Naive thymus-derived CD8-positive, alpha-beta T cell (primary cell): ENCODE results near the gene TXNRD1. TPM values are rescaled to one million over a fixed set of nuclear protein-coding genes. Genes with fewer than 3 reads are reported as not detected.
"Not testable (repeated sequence)": the region's sequence is repeated elsewhere in the genome, so short reads cannot be mapped to it uniquely, and the experiment has no call there.

ENCODE experiments used
- ATAC-seq, 2 donors: fragments of 150-1000 bp; cut with Tn5 transposase in 1 of 2; sonication (Bioruptor Pico), chemical (Tn5 transposase) in 1 of 2; 1 replicate in 1 of 2; 2 replicates in 1 of 2; pipeline ENCODE4 v1.10.0; 2021; ENCODE audit warnings: mild to moderate bottlenecking in 2 of 2, moderate library complexity in 2 of 2
- POLR2A ChIA-PET: fragments of 350-600 bp; sonication (Branson Sonifier 250); formaldehyde crosslinking; loops from one replicate; lab custom pipeline; 2021; ENCODE audit warnings: antibody characterized with exemption; lab: Charles Lee
- DNase-seq, 10 donors: peaks; one replicate each; pipeline versions ENCODE4 v3.0.0 to v3.0.0-alpha.2; 2020 to 2022
- H3K27ac Mint-ChIP-seq, 10 donors: one replicate each; pipeline ENCODE4 v1.8.0; 2020 to 2022; ENCODE audit warnings: mild to moderate bottlenecking in 10 of 10, mixed read lengths in 10 of 10, moderate library complexity in 4 of 10, inconsistent platforms in 1 of 10
- H3K27me3 Mint-ChIP-seq, 5 donors: one replicate each; pipeline ENCODE4 v1.8.0; 2021 to 2022; ENCODE audit warnings: mixed read lengths in 5 of 5
- H3K36me3 Mint-ChIP-seq, 3 donors: one replicate each; pipeline ENCODE4 v1.8.0; 2020 to 2022; ENCODE audit warnings: mixed read lengths in 3 of 3, mild to moderate bottlenecking in 2 of 3, inconsistent platforms in 1 of 3
- H3K4me1 Mint-ChIP-seq, 4 donors: one replicate each; pipeline ENCODE4 v1.8.0; 2021 to 2022; ENCODE audit warnings: mixed read lengths in 4 of 4
- H3K4me3 Mint-ChIP-seq, 10 donors: one replicate each; pipeline ENCODE4 v1.8.0; 2020 to 2022; ENCODE audit warnings: mild to moderate bottlenecking in 10 of 10, mixed read lengths in 10 of 10, moderate library complexity in 6 of 10, inconsistent platforms in 1 of 10
- H3K9me3 Mint-ChIP-seq, 9 donors: one replicate each; pipeline ENCODE4 v1.8.0; 2020 to 2022; ENCODE audit warnings: mixed read lengths in 9 of 9, mild to moderate bottlenecking in 3 of 9, inconsistent platforms in 1 of 9, moderate library complexity in 1 of 9
- polyA plus RNA-seq, 3 donors: library from polyadenylated mRNA; unstranded; fragments of 300-500 nt; fragmentation: Illumina TruSeq; gene quantifications; one replicate each; pipeline ENCODE4 v1.2.3, GENCODE V29; 2021
- total RNA-seq, 8 experiments: library from RNA in 2 of 8; stranded (reverse) in 2 of 8; gene quantifications; one replicate each; pipeline ENCODE4 v1.2.3 and lab custom pipeline; 2021 to 2026

Gene TXNRD1
- total and polyA plus RNA-seq, 5 experiments from 2014 or later, result 18.7 to 102 (median 29.6) TPM

- DNase-seq, result peak in 9 of 10 donors; percentile 22 to 69 (median 52)
- Mint-ChIP-seq H3K36me3 (peaks cover 0 to 7% (median 4%) of the 10 kb centered on the region in 3 donors), H3K9me3 (peaks cover 0 to 10% (median 0%) of the 10 kb centered on the region in 9 donors), H3K4me1 (peaks cover 0 to 5% (median 2%) of the 10 kb centered on the region in 4 donors), H3K4me3 (no peak overlapping the region), H3K27ac (no peak overlapping the region), H3K27me3 (peaks cover 0 to 8% (median 7%) of the 10 kb centered on the region in 5 donors)
- POLR2A ChIA-PET, result no interaction called here
- peak; percentile 73 to 86 for ATAC-seq
These were observed 14.2 kb upstream of the TXNRD1 start for GRCh38 chr12:104201238-104202001.

GRCh38 chr12:104204690-104205480 lies 10.7 kb upstream of the TXNRD1 start:
- DNase-seq, result no peak
- peaks cover 0 to 5% (median 4%) of the 10 kb centered on the region in 3 donors for H3K36me3 Mint-ChIP-seq
- H3K27ac Mint-ChIP-seq, result no peak overlapping the region
- H3K4me1 Mint-ChIP-seq, result peaks cover 0 to 5% (median 3%) of the 10 kb centered on the region in 4 donors
- H3K4me3 Mint-ChIP-seq, result no peak overlapping the region
- ATAC-seq, result no peak
- peaks cover 0 to 19% (median 7%) of the 10 kb centered on the region in 5 donors for H3K27me3 Mint-ChIP-seq
- H3K9me3 Mint-ChIP-seq, result peaks cover 0 to 9% (median 0%) of the 10 kb centered on the region in 9 donors
- POLR2A ChIA-PET, result no interaction called here

- POLR2A ChIA-PET, result no interaction called here
- H3K4me1 Mint-ChIP-seq, result peaks cover 0 to 4% (median 0%) of the 10 kb centered on the region in 4 donors
- DNase-seq (no peak), ATAC-seq (no peak)
- no peak overlapping the region for H3K27ac Mint-ChIP-seq
- no peaks in the 10 kb centered on the region for H3K9me3 Mint-ChIP-seq
- H3K4me3 Mint-ChIP-seq, result no peak overlapping the region
- H3K27me3 Mint-ChIP-seq, result peaks cover 0 to 16% (median 7%) of the 10 kb centered on the region in 5 donors
- no peaks in the 10 kb centered on the region for H3K36me3 Mint-ChIP-seq
These were observed 8.0 kb upstream of the TXNRD1 start for GRCh38 chr12:104207416-104208205.

- Mint-ChIP-seq H3K27me3 (peaks cover 0 to 16% (median 7%) of the 10 kb centered on the region in 5 donors), H3K36me3 (no peaks in the 10 kb centered on the region), H3K27ac (no peak overlapping the region), H3K4me3 (no peak overlapping the region), H3K9me3 (no peaks in the 10 kb centered on the region), H3K4me1 (peaks cover 5 to 13% (median 7%) of the 10 kb centered on the region in 4 donors)
- DNase-seq, result no peak
- ATAC-seq, result no peak
- POLR2A ChIA-PET, result no interaction called here
These were observed 3.1 kb upstream of the TXNRD1 start for GRCh38 chr12:104212516-104212915.

GRCh38 chr12:104213952-104214351 lies 1.6 kb upstream of the TXNRD1 start:
- H3K27ac Mint-ChIP-seq, result no peak overlapping the region
- no peak for DNase-seq
- no peak for ATAC-seq
- H3K9me3 Mint-ChIP-seq, result no peaks in the 10 kb centered on the region
- no peaks in the 10 kb centered on the region for H3K36me3 Mint-ChIP-seq
- peaks cover 0 to 7% (median 6%) of the 10 kb centered on the region in 5 donors for H3K27me3 Mint-ChIP-seq
- no peak overlapping the region for H3K4me3 Mint-ChIP-seq
- peaks cover 3 to 13% (median 8%) of the 10 kb centered on the region in 4 donors for H3K4me1 Mint-ChIP-seq
- POLR2A ChIA-PET, result no interaction called here

- peak overlapping the region; percentile 73 to 86 (median 84) for H3K4me3 Mint-ChIP-seq
- POLR2A ChIA-PET, result interaction anchor here (0.6 to 1.3 kb wide), 3 partner anchors 70 to 251 kb away, joined by 3 to 5 read pairs (median 3); partner anchors contain the start of gene TDG
- H3K27me3 Mint-ChIP-seq, result peaks cover 0 to 2% (median 0%) of the 10 kb centered on the region in 5 donors
- DNase-seq (no peak), ATAC-seq (no peak)
- H3K27ac Mint-ChIP-seq, result peak overlapping the region in 7 of 10 donors; percentile 22 to 89 (median 65)
- H3K36me3 Mint-ChIP-seq, result no peaks in the 10 kb centered on the region
- H3K9me3 Mint-ChIP-seq, result no peaks in the 10 kb centered on the region
- H3K4me1 Mint-ChIP-seq, result peaks cover 8 to 25% (median 20%) of the 10 kb centered on the region in 4 donors
These were observed 944 bp downstream of the TXNRD1 start for GRCh38 chr12:104216521-104216924.

GRCh38 chr12:104218506-104218905 lies 2.9 kb downstream of the TXNRD1 start:
- POLR2A ChIA-PET, H3K36me3 Mint-ChIP-seq, H3K27me3 Mint-ChIP-seq, H3K4me3 Mint-ChIP-seq, DNase-seq, H3K9me3 Mint-ChIP-seq, ATAC-seq: not testable (repeated sequence)
- Mint-ChIP-seq H3K4me1 (peaks cover 8 to 25% (median 20%) of the 10 kb centered on the region in 4 donors), H3K27ac (peak overlapping the region in 1 of 10 donors; percentile 33)

- POLR2A ChIA-PET, result no interaction called here
- no peaks in the 10 kb centered on the region for H3K36me3 Mint-ChIP-seq
- H3K4me3 Mint-ChIP-seq, result no peak overlapping the region
- H3K9me3 Mint-ChIP-seq, result no peaks in the 10 kb centered on the region
- peaks cover 0 to 4% (median 2%) of the 10 kb centered on the region in 5 donors for H3K27me3 Mint-ChIP-seq
- peak overlapping the region in 2 of 10 donors; percentile 38 to 66 for H3K27ac Mint-ChIP-seq
- ATAC-seq, result no peak
- no peak for DNase-seq
- peaks cover 8 to 25% (median 20%) of the 10 kb centered on the region in 4 donors for H3K4me1 Mint-ChIP-seq
These were observed 3.4 kb downstream of the TXNRD1 start for GRCh38 chr12:104218935-104219334.

GRCh38 chr12:104219361-104219892 lies 3.8 kb downstream of the TXNRD1 start:
- Mint-ChIP-seq H3K36me3 (no peaks in the 10 kb centered on the region), H3K4me1 (peaks cover 8 to 25% (median 20%) of the 10 kb centered on the region in 4 donors), H3K9me3 (no peaks in the 10 kb centered on the region), H3K4me3 (no peak overlapping the region), H3K27ac (peak overlapping the region in 1 of 10 donors; percentile 66), H3K27me3 (peaks cover 0 to 7% (median 2%) of the 10 kb centered on the region in 5 donors)
- ATAC-seq, result no peak
- DNase-seq, result no peak
- POLR2A ChIA-PET, result interaction anchor here (1.0 kb wide), 1 partner anchor 81 kb away, joined by 3 read pairs; no protein-coding TSS in a partner anchor

- peak; percentile 11 to 22 for ATAC-seq
- peak in 2 of 10 donors; percentile 20 to 63 for DNase-seq
- Mint-ChIP-seq H3K27me3 (peaks cover 0 to 8% (median 2%) of the 10 kb centered on the region in 5 donors), H3K27ac (no peak overlapping the region), H3K9me3 (no peaks in the 10 kb centered on the region), H3K36me3 (no peaks in the 10 kb centered on the region), H3K4me3 (no peak overlapping the region), H3K4me1 (peaks cover 8 to 25% (median 20%) of the 10 kb centered on the region in 4 donors)
- POLR2A ChIA-PET, result interaction anchor here (1.0 kb wide), 1 partner anchor 80 kb away, joined by 3 read pairs; no protein-coding TSS in a partner anchor
These were observed 4.4 kb downstream of the TXNRD1 start for GRCh38 chr12:104219908-104220404.

- Mint-ChIP-seq H3K4me3 (no peak overlapping the region), H3K4me1 (peaks cover 8 to 19% (median 16%) of the 10 kb centered on the region in 4 donors), H3K27ac (no peak overlapping the region), H3K27me3 (peaks cover 0 to 8% (median 2%) of the 10 kb centered on the region in 5 donors), H3K36me3 (no peaks in the 10 kb centered on the region), H3K9me3 (no peaks in the 10 kb centered on the region)
- POLR2A ChIA-PET, result no interaction called here
- ATAC-seq (no peak), DNase-seq (no peak)
These were observed 5.4 kb downstream of the TXNRD1 start for GRCh38 chr12:104220931-104221330.
